GM18502 (cell line): ENCODE results near the gene TAMALIN.

Experiments used
- ATAC-seq: cut with Tn5 transposase; IDR thresholded peaks from one replicate; pipeline ENCODE4 v1.9.1; 2021; ENCODE audit warnings: mild to moderate bottlenecking; ENCODE audit not compliant: unreplicated experiment, poor library complexity

TAMALIN gene

GRCh38 chr12:51980051-51980808, 26.5 kb upstream of the TAMALIN start:
- ATAC-seq = peak; percentile 82

DNA sequence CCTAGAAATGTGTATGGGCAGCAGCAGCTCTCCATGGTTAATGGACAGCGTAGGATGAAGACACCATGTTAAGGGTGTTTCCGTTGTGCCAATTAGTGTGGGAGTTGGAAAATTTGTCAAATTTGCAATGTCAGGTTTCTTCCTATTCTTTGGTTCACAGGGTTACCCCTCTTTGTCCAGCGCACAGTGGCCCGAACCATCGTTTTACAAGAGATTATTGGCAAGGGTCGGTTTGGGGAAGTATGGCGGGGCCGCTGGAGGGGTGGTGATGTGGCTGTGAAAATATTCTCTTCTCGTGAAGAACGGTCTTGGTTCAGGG, 26.0 kb upstream of the TAMALIN start:
- ATAC-seq = no peak

DNA sequence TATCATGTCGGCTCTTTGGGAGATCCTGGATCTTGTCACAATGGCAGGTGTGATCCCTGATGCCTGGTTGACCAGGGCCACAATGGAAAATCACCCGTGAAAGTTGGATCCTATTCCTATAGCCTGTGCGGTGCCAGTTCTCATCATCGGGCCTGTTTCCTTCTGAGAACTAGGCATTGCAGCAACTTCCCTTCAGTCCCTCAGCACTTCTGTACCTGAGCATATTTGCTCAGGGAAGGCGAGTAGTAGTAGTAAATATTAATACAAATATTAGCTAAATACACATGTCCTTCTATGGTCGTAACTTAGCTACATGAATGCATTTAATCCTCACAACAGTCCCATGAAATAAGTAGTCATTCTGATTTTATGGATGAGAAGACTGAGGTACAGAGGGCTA, 22.1 kb upstream of the TAMALIN start:
- ATAC-seq = no peak

DNA sequence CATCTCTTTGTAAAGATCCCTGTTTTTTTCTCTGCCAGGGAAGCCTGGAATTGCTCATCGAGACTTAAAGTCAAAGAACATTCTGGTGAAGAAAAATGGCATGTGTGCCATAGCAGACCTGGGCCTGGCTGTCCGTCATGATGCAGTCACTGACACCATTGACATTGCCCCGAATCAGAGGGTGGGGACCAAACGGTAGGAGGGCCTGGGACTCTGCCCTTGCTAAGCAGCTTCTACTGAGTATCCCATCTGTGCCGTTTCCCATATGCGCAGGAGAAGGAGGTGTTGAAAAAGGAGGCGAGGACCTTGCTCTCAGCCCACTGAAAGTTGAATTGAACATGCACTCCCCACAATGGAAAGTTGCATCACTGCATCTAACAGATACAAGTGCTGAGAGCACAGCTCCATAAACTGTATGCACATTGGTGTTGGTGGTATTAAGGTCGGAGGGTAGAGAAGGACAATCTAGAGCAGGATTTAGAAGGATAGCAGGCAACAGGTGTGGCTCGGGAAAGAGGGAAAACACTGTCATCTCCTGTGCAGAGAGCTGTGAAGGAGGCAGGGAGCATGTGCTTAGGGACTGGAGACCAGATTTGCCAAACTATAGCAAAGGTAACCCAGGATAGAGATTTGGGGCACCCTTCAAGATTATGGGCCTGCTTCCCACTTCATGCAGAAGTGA, 21.5 kb upstream of the TAMALIN start:
- no peak for ATAC-seq

- ATAC-seq = no peak
Observed at GRCh38 chr12:51986834-51987233, 19.9 kb upstream of the TAMALIN start.

DNA sequence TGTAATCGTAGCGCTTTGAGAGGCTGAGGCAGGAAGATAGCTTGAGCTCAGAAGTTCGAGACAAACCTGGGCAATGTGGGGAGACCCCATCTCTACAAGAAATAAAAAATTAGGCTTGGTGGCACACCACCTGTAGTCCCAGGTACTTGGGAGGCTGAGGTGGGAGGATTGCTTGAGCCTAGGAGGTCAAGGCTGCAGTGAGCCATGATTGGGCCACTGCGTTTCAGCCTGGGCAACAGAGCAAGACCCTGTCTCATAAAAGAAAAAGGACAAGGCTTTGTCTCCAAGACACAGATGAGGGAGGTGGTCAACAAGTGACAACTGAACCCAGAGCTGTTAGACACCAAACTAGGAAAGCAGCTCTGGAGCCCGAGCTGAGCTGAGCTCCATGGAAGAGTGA, 14.5 kb upstream of the TAMALIN start:
- ATAC-seq = no peak

- no peak for ATAC-seq
Observed at GRCh38 chr12:51994539-51994820, 12.3 kb upstream of the TAMALIN start.

- no peak for ATAC-seq
Observed at GRCh38 chr12:51994959-51995358, 11.8 kb upstream of the TAMALIN start.

GRCh38 chr12:51997136-51997535, 9.6 kb upstream of the TAMALIN start:
- ATAC-seq = no peak

- ATAC-seq = no peak
Observed at GRCh38 chr12:52003016-52003550, 3.7 kb upstream of the TAMALIN start.

DNA sequence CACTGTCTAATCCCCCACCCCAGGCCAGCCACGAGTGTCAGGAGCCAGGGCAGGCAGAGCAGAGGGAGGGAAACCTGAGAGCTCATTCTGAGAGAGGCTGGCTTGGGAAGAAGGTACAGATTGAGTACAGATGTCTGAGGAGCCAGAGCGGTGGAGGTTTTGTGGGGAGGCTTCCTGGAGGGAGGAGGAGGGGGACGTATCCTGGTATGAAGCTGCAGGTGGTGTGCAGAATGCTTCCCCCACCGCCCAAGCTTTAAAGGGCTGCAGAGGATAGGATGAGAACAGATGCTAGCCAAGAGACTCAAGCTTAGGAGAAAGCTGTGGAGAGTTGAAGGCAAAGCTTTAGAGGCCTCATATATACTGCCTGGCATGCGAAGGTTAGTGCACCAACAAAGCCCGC, 3.2 kb upstream of the TAMALIN start:
- ATAC-seq = no peak

GRCh38 chr12:52004042-52004648, 2.6 kb upstream of the TAMALIN start:
- ATAC-seq = no peak

DNA sequence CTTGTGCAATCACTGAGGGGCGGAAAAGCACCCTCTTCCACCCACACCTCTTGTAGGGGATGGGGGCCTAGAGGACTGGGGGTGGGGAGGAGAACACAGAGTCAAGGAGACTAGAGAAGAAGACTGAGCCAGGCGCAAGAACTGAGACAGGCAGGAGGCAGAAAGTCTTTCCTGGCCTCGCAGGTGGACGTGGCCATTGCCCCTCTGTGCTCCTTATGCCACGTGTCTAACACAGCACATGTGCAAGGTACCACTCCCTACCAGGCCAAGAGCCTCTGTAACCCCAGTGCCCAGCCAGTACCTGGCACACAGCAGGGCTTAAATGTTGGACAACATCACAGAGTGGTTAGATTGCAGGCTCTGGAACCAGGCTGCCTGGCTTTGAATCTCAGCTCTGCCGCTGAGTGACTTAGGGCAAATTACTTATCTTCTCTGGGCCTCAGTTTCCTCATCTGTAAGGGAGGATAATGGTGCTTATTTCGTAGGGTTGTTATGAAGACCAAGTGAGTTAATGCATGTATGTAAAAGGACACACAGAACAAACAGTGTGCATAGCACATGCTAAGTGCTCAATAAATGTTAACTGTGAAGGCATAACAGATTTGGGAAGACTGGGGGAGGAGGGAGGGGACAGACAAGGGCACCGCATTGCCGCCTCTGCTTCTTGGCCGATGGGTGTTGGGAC, 1.4 kb upstream of the TAMALIN start:
- ATAC-seq = no peak

DNA sequence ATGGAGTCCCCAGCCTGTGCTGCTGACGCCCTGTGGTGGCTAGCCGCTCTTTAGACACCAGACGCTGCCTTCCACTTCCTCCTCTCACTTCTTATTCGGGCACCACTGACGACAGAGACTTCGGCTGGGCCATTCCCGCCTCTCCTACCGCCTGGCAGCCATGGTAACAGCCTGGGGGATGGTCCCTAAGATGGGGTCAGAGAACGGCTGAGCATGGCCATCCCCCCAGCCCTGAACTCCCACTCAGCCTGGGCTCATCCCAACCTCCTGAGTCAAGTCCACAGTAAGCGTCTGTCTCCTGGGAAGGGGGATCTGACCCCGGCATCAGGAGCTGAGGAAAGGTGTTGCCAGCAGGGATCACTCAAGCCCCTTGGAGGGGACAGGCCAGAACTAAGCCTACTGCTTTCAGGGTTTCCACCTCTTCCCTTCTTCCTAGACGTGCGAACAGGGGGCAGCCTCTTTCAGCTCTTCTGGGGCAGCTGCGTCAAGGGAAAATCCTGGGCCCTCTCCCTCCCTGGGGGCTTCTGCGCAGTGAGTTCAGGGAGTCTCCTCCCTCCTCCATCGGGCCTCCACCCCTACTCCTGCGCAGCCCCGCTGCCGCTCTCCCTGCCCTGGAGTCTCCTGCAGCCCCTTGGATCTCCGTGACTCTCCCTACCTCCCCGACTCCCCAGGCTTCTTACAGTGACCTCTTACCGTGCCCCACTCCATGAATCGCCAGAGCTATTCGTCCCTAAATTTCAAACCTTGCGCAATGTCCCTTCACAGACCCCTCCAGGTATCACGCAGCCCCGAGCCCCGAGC, 643 bp upstream of the TAMALIN start:
- ATAC-seq = peak; percentile 72

DNA sequence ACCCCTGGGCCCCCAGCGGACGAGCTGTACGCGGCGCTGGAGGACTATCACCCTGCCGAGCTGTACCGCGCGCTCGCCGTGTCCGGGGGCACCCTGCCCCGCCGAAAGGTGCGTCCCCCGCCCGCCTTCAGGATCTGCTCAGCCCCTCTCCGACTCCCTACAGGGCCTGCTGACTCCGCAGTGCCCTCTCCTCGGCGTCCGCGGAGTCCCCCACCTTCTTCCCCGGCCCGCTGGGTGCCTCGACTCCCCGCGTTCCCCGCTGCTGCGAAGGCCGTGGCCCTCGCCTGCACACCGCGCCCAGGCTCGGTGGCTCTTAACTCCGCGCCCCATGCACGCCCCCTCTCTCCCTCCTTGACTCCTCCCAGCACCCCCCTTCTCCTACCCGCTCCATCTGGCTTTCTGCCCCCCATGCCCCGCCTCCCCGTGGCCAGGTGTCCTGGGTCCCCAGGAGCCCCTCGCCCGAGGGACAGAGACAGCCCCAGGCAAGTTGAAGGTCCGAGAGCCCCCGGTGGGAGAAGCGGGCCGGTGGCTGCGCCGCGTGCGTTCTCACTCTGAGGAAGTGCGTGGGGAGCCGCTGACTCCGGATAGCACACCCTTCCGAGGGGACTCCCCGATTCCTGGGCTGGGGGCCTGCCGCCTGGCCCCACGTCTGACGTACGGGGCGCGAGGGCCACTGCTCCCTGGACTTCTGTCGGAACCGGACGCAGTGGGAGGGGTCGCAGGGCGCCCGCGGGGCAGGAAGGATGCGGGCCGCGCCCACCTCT, 594 bp downstream of the TAMALIN start:
- no peak for ATAC-seq

- no peak for ATAC-seq
Observed at GRCh38 chr12:52007982-52008510, 1.3 kb downstream of the TAMALIN start.

GRCh38 chr12:52009081-52009751, 2.5 kb downstream of the TAMALIN start:
- no peak for ATAC-seq

DNA sequence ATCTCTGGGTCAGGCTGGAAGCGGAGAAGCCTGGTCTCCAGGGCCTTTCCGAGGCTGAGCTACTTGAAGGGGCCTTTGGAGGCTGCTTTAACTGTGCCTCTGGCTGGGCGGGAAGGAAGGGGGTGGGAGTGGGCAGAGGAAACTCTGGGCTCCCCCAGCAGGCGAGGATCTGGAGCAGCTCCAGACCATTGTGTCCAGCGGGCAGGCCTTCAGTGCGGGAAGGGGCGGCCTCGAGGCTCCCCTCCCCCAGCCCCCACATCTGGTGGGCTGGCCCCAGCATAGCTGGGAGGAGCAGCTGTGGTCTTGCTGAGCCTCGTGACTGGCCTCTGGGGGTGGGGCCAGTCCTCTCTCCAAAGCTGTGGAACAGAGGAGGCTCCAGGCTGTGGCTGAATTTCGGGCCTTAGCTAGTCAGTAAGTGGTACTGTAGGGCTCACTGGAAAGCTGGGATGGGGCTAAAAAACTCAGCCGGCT, 3.4 kb downstream of the TAMALIN start:
- no peak for ATAC-seq
